Measurements from ENCODE around the gene OPN1MW3. TPM values are rescaled to one million over a fixed set of nuclear protein-coding genes. Genes with fewer than 3 reads are reported as not detected.

Gene OPN1MW3
- total and polyA plus RNA-seq, 2 of the 4 experiments (the other 2 are of a cell fraction), result not detected

- no peak for TF ChIP-seq USF2 (IDR thresholded peaks at IDR 0.05; ENCODE audit: low read depth, low read length)
- TF ChIP-seq CTCF (conservative IDR thresholded peaks at IDR 0.05; ENCODE audit: low read depth, low read length), result peak; percentile 36
- Histone ChIP-seq H3K4ac (ENCODE audit: low read depth, low read length) (no peak overlapping the region), H2AFZ (replicated peaks; ENCODE audit: low read length, poor library complexity) (peak overlapping the region; percentile 66), H3K36me3 (ENCODE audit: control insufficient read depth, insufficient read depth, low read length) (no peaks in the 10 kb centered on the region), H2BK20ac (ENCODE audit: low read depth, low read length) (no peak overlapping the region), H3K18ac (ENCODE audit: low read depth, low read length) (no peak overlapping the region), H3K4me2 (ENCODE audit: low read depth, low read length) (no peak overlapping the region), H3K9me1 (ENCODE audit: insufficient read depth, low read length) (no peaks in the 10 kb centered on the region), H3K4me1 (ENCODE audit: control insufficient read depth, insufficient read depth, low read length) (no peaks in the 10 kb centered on the region), H3K27ac (ENCODE audit: insufficient read depth, low read length) (no peak overlapping the region), H2BK5ac (ENCODE audit: low read depth, low read length, poor library complexity, severe bottlenecking) (no peak overlapping the region), H2AK9ac (replicated peaks; ENCODE audit: low read depth, low read length, poor library complexity) (no peak overlapping the region), H4K91ac (ENCODE audit: insufficient read depth, low read depth, low read length) (no peak overlapping the region), H3K14ac (replicated peaks; ENCODE audit: low read depth, low read length) (no peak overlapping the region), H3K79me1 (ENCODE audit: low read depth in 1 of 2, low read length in 2 of 2) (no peaks in the 10 kb centered on the region), H3K27me3 (ENCODE audit: control insufficient read depth, insufficient read depth, low read length) (peaks cover 24% of the 10 kb centered on the region), H3K23ac (ENCODE audit: low read depth, low read length) (no peak overlapping the region), H3K9me3 (ENCODE audit: control insufficient read depth, insufficient read depth, low read length) (no peaks in the 10 kb centered on the region), H3K9ac (ENCODE audit: low read depth, low read length) (no peak overlapping the region), H2BK120ac (ENCODE audit: low read depth, low read length) (no peak overlapping the region), H3K56ac (ENCODE audit: extremely low read depth, insufficient read depth, low read length) (no peak overlapping the region), H3K4me3 (ENCODE audit: insufficient read depth, low read depth, low read length) (no peak overlapping the region), H2AK5ac (ENCODE audit: low read depth, low read length) (no peak overlapping the region), H4K5ac (ENCODE audit: low read depth, low read length) (no peak overlapping the region), H4K20me1 (ENCODE audit: insufficient read depth, low read length) (no peaks in the 10 kb centered on the region), H2BK15ac (ENCODE audit: low read depth, low read length) (no peak overlapping the region), H4K8ac (ENCODE audit: low read depth in 2 of 2, low read length in 2 of 2) (no peak overlapping the region)
- 67% methylated on average over 3 of the region's 7 CpGs; no CpG with 5 or more reads in 1 of the 2 experiments for WGBS, 2 experiments (ENCODE audit: extremely low coverage in 2 of 2, insufficient read length in 1 of 2)
- in situ Hi-C loops (cut with MboI; ENCODE audit: low sequenced_read_pairs), result no loop called here
- dilution Hi-C loops (cut with HindIII; ENCODE audit: low sequenced_read_pairs, unreplicated experiment), result no loop called here
- no TSS peak for BruUV-seq (replicated peaks)
- DNase-seq (peak; percentile 8), ATAC-seq (ENCODE audit: low read depth) (peak; percentile 81; the same call in 1 of the 2 replicates)
- ChIA-PET CTCF (no interaction called here), POLR2A (ENCODE audit: unreplicated experiment) (no interaction called here)
- intact Hi-C loops (cut with micrococcal nuclease), result no loop called here
These were observed 60.1 kb downstream of the OPN1MW3 start for GRCh38 chrX:154317391-154317995.

Data from IMR-90 (cell line).